Prostate gland (tissue), 2 donors: Measurements from ENCODE around the gene SLFNL1. TPM values are rescaled to one million over a fixed set of nuclear protein-coding genes. Genes with fewer than 3 reads are reported as not detected.

Experiments
- DNase-seq: peaks from one replicate; pipeline ENCODE4 v3.0.0-alpha.2; 2019; ENCODE audit warnings: low spot score
- H3K27ac ChIP-seq, 2 donors: fragments of 200-600 bp; sonication (generic); 2 replicates each; pipeline ENCODE4 v1.5.1; 2017 to 2019
- H3K27me3 ChIP-seq: fragments of 200-600 bp; sonication (generic); replicated peaks from 2 replicates; pipeline ENCODE4 v1.5.1; 2019; ENCODE audit not compliant: insufficient read depth
- H3K36me3 ChIP-seq, 2 donors: fragments of 200-600 bp; sonication (generic); 1 replicate in 1 of 2; 2 replicates in 1 of 2; pipeline versions ENCODE4 v1.5.1 to v1.8.1; 2017 to 2019
- H3K4me1 ChIP-seq: fragments of 200-600 bp; sonication (generic); replicated peaks from 2 replicates; pipeline ENCODE4 v1.5.1; 2019
- H3K4me3 ChIP-seq, 2 donors: fragments of 200-600 bp; sonication (generic); 2 replicates each; pipeline ENCODE4 v1.5.1; 2017 to 2019
- H3K9me3 ChIP-seq: fragments of 200-600 bp; sonication (generic); 2 replicates; pipeline ENCODE4 v1.5.1; 2017
- POLR2A ChIP-seq: fragments of 450-650 bp; IDR thresholded peaks from one replicate; pipeline ENCODE4 v1.6.1; 2016; ENCODE audit warnings: antibody characterized with exemption, mild to moderate bottlenecking
- POLR2AphosphoS5 ChIP-seq: sonication (generic); formaldehyde crosslinking; IDR thresholded peaks from one replicate; pipeline ENCODE4 v1.6.1; 2017; ENCODE audit warnings: antibody characterized with exemption
- WGBS: methylation state at CpG from one replicate; pipeline ENCODE4 v1.1.5; 2018; 5-methylcytosine and 5-hydroxymethylcytosine counted together
- intact Hi-C: fragments of 100-400 bp; cut with DNase I; formaldehyde crosslinking; loops from one replicate; pipeline ENCODE4 v1.14.2; 2022
- total RNA-seq, 2 donors: library from RNA; depleted of rRNA; stranded (reverse); fragments of >200 nt; gene quantifications; one replicate each; pipeline ENCODE4 v1.1.0, GENCODE V29; 2016
- TF ChIP-seq, protein P1 (sequence below), 4 experiments: fragments of 200-600 bp in 2 of 4; fragments of 450-650 bp in 2 of 4; sonication (generic) in 2 of 4; IDR thresholded peaks; 1 replicate in 3 of 4; 2 replicates in 1 of 4; pipeline ENCODE4 v1.5.1; 2016 to 2019; ENCODE audit warnings: antibody characterized with exemption in 4 of 4, mild to moderate bottlenecking in 2 of 4, moderate library complexity in 2 of 4

Gene SLFNL1
- total RNA-seq, 2 donors from 2014 or later: 2.4 to 5.8 TPM

DNA sequence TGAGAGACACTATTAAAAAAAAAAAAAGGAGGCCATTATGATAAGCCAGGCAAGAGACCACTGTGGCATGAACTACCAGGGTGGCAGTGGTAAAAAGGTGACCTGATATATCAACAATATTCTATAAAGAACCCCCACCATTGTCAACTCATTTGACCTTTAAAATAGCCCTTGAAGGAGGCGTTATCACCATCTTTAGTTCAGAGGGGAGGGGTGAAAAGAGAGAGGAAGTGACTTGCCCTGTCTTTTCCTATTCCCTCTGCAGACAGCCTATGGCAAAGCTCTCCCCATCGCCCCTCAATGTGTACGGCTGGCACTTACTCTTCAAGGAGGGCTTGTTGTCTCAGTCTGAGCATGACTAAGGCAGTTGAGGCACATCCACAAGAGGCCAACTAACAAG, 11.7 kb upstream of the SLFNL1 start:
- no peak overlapping the region for H3K4me3 ChIP-seq
- no peaks in the 10 kb centered on the region for H3K27me3 ChIP-seq
- no peaks in the 10 kb centered on the region for H3K9me3 ChIP-seq
- no peaks in the 10 kb centered on the region for H3K4me1 ChIP-seq
- DNase-seq: no peak
- intact Hi-C loops: no loop called here
- WGBS: 93% methylated on average over 3 of the region's 3 CpGs
- peaks cover 4 to 21% of the 10 kb centered on the region in 2 donors for H3K36me3 ChIP-seq
- TF ChIP-seq POLR2AphosphoS5 (no peak), POLR2A (no peak)
- TF ChIP-seq, protein P1, sequence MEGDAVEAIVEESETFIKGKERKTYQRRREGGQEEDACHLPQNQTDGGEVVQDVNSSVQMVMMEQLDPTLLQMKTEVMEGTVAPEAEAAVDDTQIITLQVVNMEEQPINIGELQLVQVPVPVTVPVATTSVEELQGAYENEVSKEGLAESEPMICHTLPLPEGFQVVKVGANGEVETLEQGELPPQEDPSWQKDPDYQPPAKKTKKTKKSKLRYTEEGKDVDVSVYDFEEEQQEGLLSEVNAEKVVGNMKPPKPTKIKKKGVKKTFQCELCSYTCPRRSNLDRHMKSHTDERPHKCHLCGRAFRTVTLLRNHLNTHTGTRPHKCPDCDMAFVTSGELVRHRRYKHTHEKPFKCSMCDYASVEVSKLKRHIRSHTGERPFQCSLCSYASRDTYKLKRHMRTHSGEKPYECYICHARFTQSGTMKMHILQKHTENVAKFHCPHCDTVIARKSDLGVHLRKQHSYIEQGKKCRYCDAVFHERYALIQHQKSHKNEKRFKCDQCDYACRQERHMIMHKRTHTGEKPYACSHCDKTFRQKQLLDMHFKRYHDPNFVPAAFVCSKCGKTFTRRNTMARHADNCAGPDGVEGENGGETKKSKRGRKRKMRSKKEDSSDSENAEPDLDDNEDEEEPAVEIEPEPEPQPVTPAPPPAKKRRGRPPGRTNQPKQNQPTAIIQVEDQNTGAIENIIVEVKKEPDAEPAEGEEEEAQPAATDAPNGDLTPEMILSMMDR (IDR thresholded peaks at IDR 0.05): no peak
- H3K27ac ChIP-seq: no peak overlapping the region

DNA sequence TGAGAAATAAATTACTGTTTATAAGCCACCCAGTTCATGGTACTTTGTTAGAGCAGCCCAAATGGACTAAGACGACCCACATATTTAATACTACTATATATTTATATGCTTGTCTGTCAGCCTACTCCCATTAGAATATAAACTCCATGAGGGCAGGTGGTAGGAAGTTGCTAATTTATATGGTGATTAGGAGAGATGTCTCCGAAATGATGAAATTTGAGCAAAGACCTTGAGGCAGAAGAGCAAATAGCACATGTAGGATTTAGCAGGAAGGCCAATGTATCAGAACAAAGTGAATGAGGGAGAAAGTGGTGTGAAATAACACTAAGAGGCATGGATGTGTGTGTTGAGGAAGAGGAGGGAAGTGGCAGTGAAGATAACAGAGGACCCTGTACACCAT, 10.6 kb upstream of the SLFNL1 start:
- H3K27me3 ChIP-seq: no peaks in the 10 kb centered on the region
- H3K36me3 ChIP-seq: peaks cover 12 to 19% of the 10 kb centered on the region in 2 donors
- no peaks in the 10 kb centered on the region for H3K9me3 ChIP-seq
- H3K4me3 ChIP-seq: no peak overlapping the region
- no peak overlapping the region for H3K27ac ChIP-seq
- WGBS: 100% methylated on average over 2 of the region's 2 CpGs
- no peaks in the 10 kb centered on the region for H3K4me1 ChIP-seq
- TF ChIP-seq POLR2AphosphoS5 (no peak), POLR2A (no peak)
- intact Hi-C loops: no loop called here
- no peak for DNase-seq

DNA sequence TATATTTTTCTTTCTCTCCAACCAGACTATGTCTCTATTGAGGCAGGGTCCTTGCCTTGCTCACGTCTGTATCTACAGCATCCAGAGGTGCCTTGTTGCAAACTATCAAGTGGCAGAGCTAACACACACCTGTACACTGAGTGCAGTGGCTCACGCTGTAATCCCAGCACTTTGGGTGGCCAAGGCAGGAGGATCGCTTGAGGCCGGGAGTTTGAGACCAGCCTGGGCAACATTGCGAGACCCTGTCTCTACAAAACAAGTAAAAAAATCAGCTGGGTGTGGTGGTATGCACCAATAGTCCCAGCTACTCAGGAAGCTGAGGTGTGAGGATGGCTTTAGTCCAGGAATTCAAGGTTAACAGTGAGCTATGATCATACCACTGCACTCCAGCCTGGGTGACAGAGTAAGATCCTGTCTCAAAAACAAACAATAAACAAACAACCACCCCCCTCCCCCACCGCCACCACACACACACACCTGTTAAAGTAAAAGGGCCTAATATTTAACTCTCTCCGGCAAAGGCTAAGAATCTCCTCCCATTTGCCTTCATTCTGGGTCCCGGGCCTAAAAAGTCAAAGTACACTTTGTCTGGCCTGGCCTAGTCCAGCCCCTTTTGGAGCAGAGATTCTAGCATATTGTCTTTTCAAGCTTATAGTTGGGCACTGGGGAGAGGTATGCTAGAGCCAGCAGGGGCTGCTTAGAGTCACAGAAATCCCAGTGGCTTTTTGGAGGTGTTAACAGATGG, 9.5 kb upstream of the SLFNL1 start:
- DNase-seq: no peak

DNA sequence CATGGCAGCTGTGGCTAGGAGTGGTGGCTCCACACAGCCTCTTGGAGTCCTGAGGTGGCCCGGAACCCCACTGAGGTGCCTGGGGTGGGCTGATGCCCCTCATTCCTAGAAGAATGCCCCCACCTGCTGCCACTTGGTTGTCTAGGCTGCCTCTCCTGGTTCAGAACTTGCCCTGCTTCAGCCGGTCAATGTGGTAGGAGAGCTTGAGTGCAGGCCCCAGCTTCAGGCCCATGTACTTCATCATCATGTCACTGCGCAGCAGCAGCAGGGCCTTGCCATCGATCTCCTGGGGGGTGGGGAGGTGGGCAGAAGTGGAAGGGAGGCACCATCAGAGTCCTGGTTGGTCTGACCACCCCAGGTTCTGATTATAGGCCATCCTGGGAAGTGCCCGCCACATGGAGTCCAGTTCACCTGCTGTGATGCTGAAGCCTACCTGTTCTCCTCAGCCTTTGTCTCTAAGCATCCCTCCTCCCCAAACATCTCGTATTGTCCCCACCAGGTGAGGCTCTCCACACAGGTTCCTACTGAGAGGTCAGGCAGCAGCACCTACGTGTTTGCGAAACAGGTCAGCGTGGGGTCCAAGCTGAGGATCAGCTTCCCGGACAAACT, 6.6 kb upstream of the SLFNL1 start:
- Histone ChIP-seq H3K27me3 (no peaks in the 10 kb centered on the region), H3K4me3 (no peak overlapping the region), H3K9me3 (no peaks in the 10 kb centered on the region), H3K4me1 (no peaks in the 10 kb centered on the region), H3K27ac (no peak overlapping the region), H3K36me3 (peaks cover 0 to 9% of the 10 kb centered on the region in 2 donors)
- intact Hi-C loops: loop anchor here (10.0 kb wide), 1 partner anchor 87 kb away; no protein-coding TSS in a partner anchor
- 96% methylated on average over 10 of the region's 10 CpGs for WGBS
- no peak for TF ChIP-seq POLR2A
- TF ChIP-seq, protein P1 (IDR thresholded peaks at IDR 0.05): no peak
- TF ChIP-seq POLR2AphosphoS5: no peak
- DNase-seq: no peak

More for the DNA sequence above, 9.5 kb upstream of the SLFNL1 start:
- H3K36me3 ChIP-seq: peaks cover 9 to 10% of the 10 kb centered on the region in 2 donors
- no peak overlapping the region for H3K4me3 ChIP-seq
- H3K27me3 ChIP-seq: no peaks in the 10 kb centered on the region
- TF ChIP-seq, protein P1 (IDR thresholded peaks at IDR 0.05): no peak
- TF ChIP-seq POLR2AphosphoS5: no peak
- no peak for TF ChIP-seq POLR2A
- WGBS: 82% methylated on average over 8 of the region's 8 CpGs
- intact Hi-C loops: no loop called here
- H3K9me3 ChIP-seq: no peaks in the 10 kb centered on the region
- H3K27ac ChIP-seq: no peak overlapping the region
- no peaks in the 10 kb centered on the region for H3K4me1 ChIP-seq

DNA sequence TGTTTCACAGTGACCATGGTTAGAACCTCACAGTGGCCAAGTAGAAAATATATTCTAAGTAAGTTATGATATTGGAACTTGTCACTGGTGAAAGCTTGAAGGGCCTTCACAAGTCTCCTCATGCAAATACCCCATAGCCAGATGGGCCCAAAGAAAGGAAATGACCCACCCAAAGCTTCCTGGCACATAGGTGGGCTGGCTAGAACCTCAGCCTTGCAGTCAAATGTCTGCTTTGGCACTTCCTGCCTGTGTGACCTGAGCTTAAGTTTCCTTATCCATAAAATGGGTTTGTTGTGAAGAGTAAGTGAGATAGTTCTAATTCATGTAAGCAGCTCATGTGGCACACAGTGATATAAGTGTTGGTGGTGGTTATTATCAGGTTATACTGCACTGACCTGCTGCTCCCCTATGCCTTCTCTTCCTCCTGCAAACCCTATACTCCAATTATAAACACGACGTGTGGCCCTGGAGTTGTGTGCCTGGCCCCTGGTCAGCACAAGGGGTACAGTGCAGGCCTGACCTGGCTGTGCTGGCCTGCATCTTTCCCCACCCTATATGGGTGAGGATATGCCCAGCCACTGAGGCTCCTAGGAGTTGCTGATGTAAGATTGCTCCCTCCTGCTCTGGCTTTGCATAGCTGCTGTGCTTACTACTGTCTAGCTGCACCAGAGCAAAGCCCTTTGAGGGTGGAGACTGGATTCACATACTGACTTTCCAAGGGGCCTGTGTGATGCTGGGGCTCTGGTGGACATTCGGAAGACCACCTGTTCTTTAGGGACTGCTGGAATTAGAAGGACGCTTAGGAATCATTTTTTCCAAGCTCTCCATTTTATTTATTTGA, 4.7 kb upstream of the SLFNL1 start:
- H3K4me3 ChIP-seq: no peak overlapping the region
- no peak for DNase-seq
- intact Hi-C loops: loop anchor here (10.0 kb wide), 1 partner anchor 89 kb away; no protein-coding TSS in a partner anchor
- H3K36me3 ChIP-seq: peaks cover 0 to 9% of the 10 kb centered on the region in 2 donors
- TF ChIP-seq POLR2A (no peak), POLR2AphosphoS5 (no peak)
- TF ChIP-seq, protein P1 (IDR thresholded peaks at IDR 0.05): no peak
- H3K4me1 ChIP-seq: no peaks in the 10 kb centered on the region
- H3K9me3 ChIP-seq: no peaks in the 10 kb centered on the region
- 92% methylated on average over 4 of the region's 4 CpGs for WGBS
- H3K27me3 ChIP-seq: no peaks in the 10 kb centered on the region
- H3K27ac ChIP-seq: no peak overlapping the region
